ENCODE results near the gene CRIP2.

DNA sequence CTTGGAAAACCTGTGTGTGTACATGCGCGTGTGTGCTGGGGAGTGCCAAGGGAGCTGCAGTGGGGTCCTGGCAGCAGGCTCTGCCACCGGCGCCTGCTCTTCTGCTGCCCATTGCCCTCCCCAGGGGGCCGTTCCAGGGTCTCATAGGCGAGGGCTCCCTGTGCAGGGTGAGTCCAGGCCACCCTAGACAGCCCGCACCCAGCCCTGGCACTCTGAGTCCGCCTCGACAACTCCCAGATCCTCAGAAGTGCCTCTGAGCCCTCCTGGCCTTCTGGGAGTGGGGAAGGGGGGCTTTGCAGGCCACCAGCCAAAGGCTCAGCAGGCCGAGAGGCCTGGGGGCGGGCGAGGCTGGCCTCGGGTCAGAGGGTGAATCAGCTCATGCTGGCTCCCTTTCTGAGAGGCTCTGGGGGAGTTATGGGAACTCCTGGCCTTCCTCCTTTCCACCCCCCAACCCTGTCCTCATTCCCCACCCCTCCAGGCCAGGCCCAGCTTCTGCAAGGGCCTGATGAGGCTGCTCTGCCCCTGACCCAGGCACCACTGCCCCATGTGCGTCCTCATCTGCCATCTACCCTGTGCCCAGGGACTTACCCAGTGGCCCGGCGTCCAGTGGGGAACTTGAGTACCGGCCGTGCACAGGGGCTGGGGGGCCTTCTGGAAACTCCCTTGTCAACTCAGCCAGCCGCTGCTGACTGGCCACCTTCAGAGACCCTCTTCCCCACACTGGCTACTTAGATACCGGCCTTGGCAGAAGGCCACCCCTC is 14.3 kb downstream of the CRIP2 start:
- TF ChIP-seq, protein P1, sequence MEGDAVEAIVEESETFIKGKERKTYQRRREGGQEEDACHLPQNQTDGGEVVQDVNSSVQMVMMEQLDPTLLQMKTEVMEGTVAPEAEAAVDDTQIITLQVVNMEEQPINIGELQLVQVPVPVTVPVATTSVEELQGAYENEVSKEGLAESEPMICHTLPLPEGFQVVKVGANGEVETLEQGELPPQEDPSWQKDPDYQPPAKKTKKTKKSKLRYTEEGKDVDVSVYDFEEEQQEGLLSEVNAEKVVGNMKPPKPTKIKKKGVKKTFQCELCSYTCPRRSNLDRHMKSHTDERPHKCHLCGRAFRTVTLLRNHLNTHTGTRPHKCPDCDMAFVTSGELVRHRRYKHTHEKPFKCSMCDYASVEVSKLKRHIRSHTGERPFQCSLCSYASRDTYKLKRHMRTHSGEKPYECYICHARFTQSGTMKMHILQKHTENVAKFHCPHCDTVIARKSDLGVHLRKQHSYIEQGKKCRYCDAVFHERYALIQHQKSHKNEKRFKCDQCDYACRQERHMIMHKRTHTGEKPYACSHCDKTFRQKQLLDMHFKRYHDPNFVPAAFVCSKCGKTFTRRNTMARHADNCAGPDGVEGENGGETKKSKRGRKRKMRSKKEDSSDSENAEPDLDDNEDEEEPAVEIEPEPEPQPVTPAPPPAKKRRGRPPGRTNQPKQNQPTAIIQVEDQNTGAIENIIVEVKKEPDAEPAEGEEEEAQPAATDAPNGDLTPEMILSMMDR (conservative IDR thresholded peaks at IDR 0.05; ENCODE audit: low read depth in 2 of 2) = no peak
- TF ChIP-seq CREB1 (CRISPR knock-in tag; IDR thresholded peaks at IDR 0.05; ENCODE audit: low read depth) (no peak), EZH2 (IDR thresholded peaks at IDR 0.05; ENCODE audit: low read depth, unreplicated experiment) (no peak), ZNF331 (CRISPR knock-in tag; IDR thresholded peaks at IDR 0.05; ENCODE audit: low read depth) (no peak), POLR2AphosphoS5 (IDR thresholded peaks at IDR 0.05; ENCODE audit: low read depth) (no peak), EZH2phosphoT487 (IDR thresholded peaks at IDR 0.05; ENCODE audit: unreplicated experiment) (no peak)
- TF ChIP-seq, protein P2, sequence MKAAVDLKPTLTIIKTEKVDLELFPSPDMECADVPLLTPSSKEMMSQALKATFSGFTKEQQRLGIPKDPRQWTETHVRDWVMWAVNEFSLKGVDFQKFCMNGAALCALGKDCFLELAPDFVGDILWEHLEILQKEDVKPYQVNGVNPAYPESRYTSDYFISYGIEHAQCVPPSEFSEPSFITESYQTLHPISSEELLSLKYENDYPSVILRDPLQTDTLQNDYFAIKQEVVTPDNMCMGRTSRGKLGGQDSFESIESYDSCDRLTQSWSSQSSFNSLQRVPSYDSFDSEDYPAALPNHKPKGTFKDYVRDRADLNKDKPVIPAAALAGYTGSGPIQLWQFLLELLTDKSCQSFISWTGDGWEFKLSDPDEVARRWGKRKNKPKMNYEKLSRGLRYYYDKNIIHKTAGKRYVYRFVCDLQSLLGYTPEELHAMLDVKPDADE (IDR thresholded peaks at IDR 0.05) = no peak

Data from GM23338 (cell line).